ENCODE results near the gene SRSF1.
A peak's percentile ranks its signal among the peaks of the same experiment; 100 is the strongest.
"Not testable (repeated sequence)": the region's sequence is repeated elsewhere in the genome, so short reads cannot be mapped to it uniquely, and the experiment has no call there.

SRSF1 gene

DNA sequence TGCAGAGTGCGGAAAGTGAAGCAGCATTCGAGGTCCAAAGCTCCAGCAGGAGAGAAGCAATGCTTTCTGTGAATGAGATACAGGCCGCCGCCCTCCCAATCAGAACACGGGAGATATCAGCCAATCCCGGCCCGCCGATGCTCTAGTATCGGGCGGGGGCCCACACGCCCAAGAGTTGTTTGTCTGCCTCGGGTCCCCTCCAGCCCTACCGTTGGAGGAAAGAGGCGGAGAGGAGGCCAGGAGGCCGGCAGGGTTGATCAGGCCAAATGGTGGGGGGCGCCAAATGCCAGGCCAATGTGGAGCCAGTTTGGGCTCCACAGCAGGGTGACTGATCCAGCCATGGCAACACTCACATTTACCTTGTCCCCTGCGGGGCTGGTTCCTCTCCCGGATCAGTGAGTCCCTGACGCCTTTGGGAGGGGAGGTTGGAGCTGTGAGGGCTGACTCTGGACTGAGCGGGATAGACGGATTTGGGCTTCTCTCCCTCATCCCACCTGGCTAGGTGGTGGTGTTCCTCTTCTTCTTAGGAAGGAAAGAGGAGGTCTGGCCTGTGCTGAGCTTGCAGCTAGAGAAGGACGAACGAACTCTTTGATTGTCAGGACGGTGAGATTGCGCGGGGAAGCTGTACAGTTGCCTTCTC is 41.4 kb downstream of the SRSF1 start:
- DNase-seq (ENCODE audit: low read depth) = no peak

DNA sequence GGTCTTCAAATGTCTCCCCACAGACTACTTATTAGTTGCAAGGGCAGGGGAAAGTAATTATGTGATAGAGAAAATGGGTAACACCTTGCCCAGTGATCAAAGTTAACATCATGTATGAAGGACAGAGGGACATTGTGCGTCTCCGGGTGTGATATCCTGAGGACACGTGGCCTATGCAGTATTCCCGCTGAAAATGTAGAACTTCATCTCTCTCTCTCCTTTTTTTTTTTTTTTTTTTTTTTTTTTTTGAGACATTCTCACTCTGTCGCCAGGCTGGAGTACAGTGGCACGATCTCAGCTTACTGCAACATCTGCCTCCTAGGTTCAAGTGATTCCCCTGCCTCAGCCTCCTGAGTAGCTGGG is 43.9 kb downstream of the SRSF1 start:
- no peak for DNase-seq (ENCODE audit: low read depth)

DNA sequence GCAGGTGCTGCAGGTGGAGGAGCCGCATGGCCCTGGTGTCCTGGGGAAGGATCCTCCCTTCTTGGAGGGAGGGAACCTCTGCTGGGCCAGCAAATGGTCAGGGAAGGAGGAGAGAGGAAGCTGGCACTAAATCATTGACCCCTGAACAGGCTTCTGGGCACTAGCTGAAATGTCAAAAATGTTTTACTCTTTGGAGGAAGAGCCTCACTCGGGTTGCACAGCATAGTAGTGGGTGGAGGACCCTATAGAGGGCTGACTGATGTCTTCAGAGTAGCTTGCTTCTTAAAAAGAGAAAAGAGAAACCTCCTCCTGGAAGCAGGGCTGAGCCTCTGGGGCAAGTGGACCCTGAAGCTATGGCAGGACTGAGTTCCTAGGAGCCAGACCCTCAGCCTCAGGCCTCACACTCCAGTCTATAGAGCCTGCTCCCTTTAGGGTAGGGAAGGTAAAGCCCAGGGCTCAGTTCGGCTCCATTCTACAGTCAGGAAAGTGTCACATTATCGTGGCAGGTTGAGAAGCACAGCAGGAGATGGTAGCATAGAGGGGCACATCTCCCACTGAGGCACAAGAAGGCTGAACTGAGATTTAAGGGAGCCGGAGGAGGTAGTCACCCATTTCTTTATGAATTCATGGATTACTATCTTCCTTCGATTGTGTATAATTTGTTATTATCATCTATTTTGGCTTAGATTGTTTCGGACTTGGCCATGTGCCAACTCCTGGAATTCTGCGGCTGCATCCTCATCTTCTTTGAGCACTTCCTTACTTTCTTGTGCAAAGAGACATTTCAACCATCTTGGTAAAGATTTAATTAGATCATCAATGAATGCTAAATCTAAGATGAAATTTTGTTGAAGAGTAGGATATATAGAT is 44.5 kb downstream of the SRSF1 start:
- no peak for DNase-seq (ENCODE audit: low read depth)

- DNase-seq (ENCODE audit: low read depth) = no peak
Measured at GRCh38 chr17:57959929-57960328, 47.1 kb downstream of the SRSF1 start.

- not testable (repeated sequence) for DNase-seq (ENCODE audit: low read depth)
Measured at GRCh38 chr17:57958391-57958790, 48.7 kb downstream of the SRSF1 start.

DNA sequence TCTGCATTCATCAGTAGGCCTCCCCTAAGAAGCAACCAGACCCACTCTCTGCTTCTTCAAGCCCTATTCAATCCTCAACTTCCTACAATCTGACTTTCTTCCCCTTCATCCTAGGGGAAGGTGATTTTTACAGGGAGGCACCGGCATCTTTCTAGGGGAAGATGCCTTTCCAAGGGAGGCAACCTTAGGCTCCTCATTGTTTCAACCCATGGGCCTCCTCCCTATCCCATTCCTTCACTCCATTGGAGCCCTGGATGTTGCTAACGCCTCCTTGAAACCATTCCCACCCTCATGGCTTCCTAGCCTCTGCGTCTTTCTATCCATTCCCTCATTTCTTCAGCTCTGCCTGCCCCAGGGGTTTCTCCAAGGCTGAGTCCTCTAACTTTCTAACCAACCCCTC is 49.2 kb downstream of the SRSF1 start:
- DNase-seq (ENCODE audit: low read depth) = no peak

GRCh38 chr17:57957120-57957850 is 49.8 kb downstream of the SRSF1 start:
- DNase-seq (ENCODE audit: low read depth) = no peak

- no peak for DNase-seq (ENCODE audit: low read depth)
Measured at GRCh38 chr17:57956291-57957119, 50.5 kb downstream of the SRSF1 start.

DNA sequence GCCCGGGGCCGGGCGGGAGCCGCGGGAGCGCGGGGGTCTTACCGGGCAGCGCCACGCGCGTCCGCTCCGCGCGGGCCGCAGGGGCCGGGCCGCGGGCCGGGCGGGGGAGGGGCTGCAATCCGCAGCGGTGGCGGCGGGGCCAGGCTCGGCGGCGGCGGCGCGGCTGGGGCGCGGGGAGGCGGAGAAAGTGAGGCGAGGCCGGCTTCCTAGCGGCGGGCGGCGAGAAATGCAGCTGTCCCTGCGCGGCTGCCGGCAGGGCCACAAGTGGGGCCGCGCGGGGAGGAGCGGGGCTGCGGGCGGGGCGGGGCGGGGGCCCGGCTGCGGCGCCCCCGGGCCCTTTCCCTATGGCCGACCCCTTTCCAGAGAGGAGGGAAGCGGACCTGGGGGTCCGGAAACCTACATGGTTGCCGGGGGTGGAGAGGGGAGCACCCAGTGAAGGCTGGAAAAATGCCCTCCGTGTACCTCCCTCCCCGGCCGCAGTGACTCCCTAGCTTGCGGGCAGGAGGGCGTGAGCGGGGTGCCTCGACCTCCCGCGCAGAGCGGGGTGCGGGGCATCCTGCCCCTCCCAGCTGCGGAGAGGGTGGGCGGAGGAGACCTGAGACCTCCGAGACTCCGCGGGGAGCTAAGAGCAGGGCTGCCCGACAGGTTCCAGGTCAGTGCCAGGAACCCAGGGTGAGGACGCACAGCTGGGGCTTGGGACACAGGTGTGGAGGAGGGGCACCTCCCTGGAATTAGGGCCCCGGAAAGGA is 51.7 kb downstream of the SRSF1 start, which contains the start of gene CUEDC1:
TSS of gene CUEDC1 (minus strand) at position 230 of the 749 bp plus-strand sequence. CDS start 69,848 bp downstream, outside the sequence.
- peak; percentile 64 for DNase-seq (ENCODE audit: low read depth)

DNA sequence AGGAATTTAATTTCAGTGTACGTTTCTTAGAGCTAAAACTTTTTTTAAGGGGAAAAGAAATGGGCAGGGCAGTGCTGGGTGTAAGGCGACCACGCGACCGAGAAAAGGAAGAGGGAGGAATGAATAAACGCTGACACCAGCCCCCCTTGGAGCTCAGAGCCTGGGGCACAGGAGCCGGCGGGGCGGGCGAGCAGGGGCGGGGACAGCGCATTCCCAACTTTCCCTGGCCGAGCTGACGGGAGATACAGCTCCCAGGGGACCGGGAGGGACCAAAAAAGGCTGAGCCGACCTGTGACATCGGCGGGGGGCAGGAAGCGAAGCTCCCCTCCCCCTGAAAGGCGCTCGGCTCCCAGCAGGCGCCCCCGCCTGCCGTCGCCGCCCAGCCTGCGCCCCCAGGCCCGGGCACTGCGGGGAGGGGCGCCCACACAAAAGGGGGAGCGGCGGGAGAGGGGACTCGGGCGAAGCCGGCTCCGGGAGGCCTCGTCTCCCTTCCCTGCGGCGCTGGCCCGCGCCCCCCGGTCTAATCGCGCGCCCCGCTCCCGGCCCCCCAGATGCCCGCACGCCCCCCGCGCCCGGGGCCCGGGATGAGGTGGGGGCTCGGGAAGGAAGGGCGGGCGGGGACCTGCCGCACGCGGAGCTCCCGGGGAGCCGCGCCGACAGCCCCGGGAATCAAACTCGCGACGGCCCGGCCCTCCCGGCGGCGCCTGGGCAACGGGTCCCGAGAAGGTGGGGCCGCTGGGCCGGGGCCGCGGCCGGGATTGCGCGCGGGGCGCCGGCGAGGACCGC is 52.5 kb downstream of the SRSF1 start:
- DNase-seq (ENCODE audit: low read depth) = no peak

GRCh38 chr17:57953705-57954396 is 53.2 kb downstream of the SRSF1 start:
- no peak for DNase-seq (ENCODE audit: low read depth)
